Epithelial cell of proximal tubule (primary cell): ENCODE measurements around the gene KLRC4. TPM values are rescaled to one million over a fixed set of nuclear protein-coding genes. Genes with fewer than 3 reads are reported as not detected.
A peak's percentile ranks its signal among the peaks of the same experiment; 100 is the strongest.

Source experiments
- DNase-seq: peaks from one replicate; pipeline ENCODE4 v3.0.0-alpha.2; 2011; ENCODE audit warnings: low read depth
- H3K4me3 ChIP-seq: 2 replicates; pipeline ENCODE4 v1.5.1; 2011; ENCODE audit warnings: low read depth, mild to moderate bottlenecking, low read length
- total RNA-seq: library from RNA; depleted of rRNA; stranded (reverse); fragments of >200 nt; gene quantifications from 2 replicates; pipeline ENCODE4 v1.2.3, GENCODE V29; 2015
- TF ChIP-seq, protein P1 (sequence below): conservative IDR thresholded peaks from 2 replicates; pipeline ENCODE4 v1.5.1; 2012; ENCODE audit warnings: low read depth, mild to moderate bottlenecking, low read length

The KLRC4 gene
- total RNA-seq, 1 donor from 2014 or later: not detected

DNA sequence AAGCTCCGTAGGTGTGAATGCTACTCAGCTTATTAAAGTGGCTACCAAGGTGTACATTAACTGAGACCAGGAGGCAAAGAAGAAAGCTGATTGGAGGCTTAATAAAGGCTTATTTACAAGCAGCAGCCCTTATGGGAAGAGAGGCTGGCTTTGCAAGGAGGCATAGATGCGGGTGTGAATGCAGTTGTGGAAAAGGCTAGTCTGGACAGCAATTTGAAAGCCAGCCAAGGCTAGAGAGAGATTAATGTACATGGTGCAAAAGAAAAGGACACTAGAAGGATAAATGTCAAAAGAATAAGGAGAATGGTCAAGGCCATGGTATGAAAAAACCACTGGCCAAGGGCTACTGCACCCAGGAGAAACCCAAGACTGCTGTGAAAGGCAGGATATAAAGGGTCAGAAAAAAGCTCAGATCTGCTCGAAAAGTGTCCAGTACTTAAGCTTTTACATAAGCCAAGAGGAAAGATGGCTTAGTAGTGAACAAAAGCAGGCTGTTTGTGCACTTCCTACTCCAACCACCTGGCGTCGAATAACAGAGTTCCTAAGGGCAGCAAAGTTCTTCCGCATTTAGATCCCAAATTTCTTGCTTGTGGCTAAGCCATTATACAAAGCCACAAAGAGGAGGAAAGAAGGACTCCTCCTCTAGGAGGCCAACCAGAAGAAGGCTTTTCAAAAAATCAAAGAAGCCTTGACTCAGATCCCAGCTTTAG lies 43.7 kb downstream of the KLRC4 start:
- peak overlapping the region; percentile 77 for H3K4me3 ChIP-seq
- DNase-seq: no peak
- TF ChIP-seq, protein P1, sequence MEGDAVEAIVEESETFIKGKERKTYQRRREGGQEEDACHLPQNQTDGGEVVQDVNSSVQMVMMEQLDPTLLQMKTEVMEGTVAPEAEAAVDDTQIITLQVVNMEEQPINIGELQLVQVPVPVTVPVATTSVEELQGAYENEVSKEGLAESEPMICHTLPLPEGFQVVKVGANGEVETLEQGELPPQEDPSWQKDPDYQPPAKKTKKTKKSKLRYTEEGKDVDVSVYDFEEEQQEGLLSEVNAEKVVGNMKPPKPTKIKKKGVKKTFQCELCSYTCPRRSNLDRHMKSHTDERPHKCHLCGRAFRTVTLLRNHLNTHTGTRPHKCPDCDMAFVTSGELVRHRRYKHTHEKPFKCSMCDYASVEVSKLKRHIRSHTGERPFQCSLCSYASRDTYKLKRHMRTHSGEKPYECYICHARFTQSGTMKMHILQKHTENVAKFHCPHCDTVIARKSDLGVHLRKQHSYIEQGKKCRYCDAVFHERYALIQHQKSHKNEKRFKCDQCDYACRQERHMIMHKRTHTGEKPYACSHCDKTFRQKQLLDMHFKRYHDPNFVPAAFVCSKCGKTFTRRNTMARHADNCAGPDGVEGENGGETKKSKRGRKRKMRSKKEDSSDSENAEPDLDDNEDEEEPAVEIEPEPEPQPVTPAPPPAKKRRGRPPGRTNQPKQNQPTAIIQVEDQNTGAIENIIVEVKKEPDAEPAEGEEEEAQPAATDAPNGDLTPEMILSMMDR: peak; percentile 36

DNA sequence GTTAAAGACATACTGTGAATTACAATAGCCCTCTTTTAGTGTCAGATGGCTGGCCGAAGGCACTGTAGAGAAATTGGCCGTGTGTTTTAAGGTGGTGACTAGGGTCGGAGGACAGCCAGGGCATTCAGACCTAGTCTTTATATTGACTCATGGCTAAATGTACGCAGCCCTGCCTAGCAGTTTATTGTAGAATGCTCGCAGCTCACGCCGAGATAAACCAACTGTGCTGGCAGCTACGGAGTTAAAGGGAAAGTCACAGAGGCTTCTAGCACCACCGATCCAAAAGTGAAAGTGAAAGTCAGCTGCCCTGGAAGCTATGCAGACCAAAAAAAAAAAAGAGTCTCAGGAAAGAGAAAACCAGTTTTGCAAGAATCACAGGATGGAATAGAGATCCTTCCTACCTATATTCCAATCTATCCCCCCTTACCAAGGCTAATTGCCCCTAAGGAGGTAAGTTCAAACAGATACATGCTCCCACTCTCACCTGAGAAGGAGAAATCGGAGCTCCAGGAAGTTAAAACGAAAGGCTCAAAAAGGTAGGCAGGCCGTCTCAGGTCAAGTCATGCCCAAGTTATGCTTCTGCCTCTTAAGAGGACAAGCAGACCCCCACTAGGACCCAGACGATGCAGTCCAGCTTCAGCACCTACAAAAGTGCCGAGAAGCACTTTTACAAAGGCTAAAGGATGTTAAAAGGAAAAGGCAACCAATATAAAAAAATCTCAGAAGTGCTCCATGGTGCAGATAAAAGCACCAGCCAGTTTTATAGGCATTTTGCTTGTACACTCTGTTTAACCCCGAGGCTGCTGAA lies 44.5 kb downstream of the KLRC4 start:
- no peak for DNase-seq
- H3K4me3 ChIP-seq: peak overlapping the region; percentile 77
- TF ChIP-seq, protein P1: no peak

DNA sequence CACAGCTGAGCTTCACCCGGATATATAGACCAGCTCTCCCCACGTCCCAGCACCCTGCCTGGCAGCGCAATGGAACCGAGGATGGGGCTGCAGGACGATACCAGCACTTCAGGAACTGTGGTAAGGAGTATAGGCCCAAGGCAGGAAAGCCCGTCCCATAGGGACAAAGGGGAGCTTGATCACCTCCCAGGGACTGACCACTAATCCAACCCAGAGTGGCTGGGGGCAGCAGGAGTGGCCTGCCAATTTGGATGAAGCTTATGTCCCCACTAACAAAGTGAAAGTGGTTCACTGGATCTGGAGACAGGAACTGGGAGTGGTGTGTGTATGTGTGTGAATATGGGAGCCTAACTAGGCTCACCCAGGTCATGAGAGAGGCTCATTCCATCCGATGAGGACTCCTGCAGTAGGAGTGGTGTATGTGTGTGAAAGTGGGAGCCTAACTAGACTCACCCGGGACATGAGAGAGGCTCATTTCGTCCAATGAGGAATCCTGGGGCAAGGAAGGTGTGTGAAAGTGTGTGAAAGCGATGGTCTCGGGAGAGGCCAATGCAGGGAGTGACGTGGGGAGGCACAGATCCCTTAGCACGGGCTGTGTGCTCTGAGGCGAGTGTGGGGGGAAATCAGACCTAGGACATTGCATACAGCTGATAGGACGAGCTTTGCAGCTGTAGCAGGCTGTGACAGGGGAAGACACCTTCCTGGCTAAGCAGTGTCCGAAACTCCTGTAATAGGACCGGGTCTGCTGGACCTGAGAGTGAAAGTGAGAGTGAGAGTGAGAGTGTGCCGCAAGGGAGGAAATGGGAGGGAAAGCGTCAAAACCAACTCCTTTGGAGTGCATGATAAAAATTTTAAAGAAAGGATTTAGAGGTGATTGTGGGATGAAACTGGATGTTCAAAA lies 45.4 kb downstream of the KLRC4 start:
- DNase-seq: no peak
- TF ChIP-seq, protein P1: no peak
- peak overlapping the region; percentile 77 for H3K4me3 ChIP-seq

DNA sequence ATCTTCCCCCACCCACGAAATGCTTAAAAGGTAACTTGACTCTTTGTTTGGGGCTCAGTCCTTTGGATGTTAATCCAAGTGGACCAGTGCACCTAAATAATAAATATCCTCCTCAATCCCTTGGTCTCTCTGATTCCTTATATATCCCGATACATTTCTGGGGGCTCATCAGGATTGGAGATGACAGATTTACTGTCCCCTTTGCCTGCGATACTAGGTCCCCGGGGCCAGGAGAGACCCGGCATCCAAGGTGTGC lies 46.0 kb downstream of the KLRC4 start:
- no peak for DNase-seq
- TF ChIP-seq, protein P1: no peak
- H3K4me3 ChIP-seq: peak overlapping the region; percentile 77

DNA sequence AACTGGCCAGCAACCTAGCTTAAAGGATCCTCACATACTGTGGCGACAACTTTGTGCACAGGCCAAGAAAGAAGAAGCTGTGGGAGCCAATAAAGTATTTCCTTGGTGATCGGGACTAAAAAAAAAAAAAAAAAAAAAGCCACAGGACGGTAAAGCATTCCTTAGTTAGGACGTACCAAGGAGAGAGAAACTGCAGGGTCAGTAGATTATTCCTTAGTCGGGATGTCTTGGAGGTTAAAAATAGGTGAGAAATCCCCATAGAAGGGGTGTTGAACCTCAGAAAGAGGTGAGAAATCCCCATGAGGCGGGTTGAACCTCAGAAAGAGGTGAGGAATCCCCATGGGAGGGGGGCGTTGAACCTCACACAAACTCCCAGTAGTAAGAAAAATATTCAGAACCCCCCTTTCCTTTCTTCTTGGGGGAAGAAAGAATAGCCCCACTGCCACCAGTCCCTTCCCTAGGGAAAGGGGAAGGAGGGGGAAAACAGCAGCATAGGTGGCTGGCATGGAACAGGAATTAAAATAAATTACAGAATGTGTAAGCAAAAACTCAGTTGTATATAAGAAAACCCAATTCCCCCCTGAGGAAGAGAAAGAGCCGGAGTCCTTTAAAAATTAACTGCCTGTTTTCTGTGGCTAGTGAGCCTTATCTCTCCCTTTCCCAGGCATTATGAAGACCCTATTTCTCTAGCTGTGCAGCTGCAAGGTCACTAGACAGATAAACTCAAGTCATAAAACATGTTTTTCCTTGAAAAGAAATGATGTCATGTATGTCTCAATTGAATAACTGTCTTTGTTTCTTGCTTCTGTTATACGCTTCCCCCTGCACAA lies 46.5 kb downstream of the KLRC4 start:
- TF ChIP-seq, protein P1: no peak
- H3K4me3 ChIP-seq: peak overlapping the region; percentile 77
- DNase-seq: no peak

DNA sequence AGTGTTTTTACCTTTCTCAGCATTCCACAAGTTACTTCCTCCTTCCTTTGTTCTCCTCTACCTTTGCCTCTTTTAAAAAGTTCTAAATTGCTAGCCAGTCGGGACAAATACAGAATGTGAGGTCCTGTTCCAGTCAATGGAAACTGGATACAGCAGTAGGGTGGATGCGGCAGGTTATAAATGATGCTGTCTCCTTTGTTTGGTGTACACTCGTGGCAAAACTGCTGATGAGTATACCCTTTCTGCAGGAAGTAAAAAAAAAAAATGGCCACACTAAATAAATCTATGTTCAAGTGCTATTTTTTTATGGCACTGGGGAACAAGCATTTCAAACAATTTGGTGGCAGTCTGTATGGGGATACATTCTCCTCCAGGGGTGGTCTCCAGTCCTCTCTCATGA lies 47.2 kb downstream of the KLRC4 start:
- TF ChIP-seq, protein P1: no peak
- no peak for DNase-seq
- H3K4me3 ChIP-seq: peak overlapping the region; percentile 77
